HG02970 (cell line): ENCODE measurements around the gene ABCC12.

Experiments used
- ATAC-seq: cut with Tn5 transposase; IDR thresholded peaks from one replicate; pipeline ENCODE4 v1.9.1; 2021; ENCODE audit warnings: mild to moderate bottlenecking, moderate library complexity, moderate number of reproducible peaks; ENCODE audit not compliant: unreplicated experiment, low FRiP score

Gene ABCC12

DNA sequence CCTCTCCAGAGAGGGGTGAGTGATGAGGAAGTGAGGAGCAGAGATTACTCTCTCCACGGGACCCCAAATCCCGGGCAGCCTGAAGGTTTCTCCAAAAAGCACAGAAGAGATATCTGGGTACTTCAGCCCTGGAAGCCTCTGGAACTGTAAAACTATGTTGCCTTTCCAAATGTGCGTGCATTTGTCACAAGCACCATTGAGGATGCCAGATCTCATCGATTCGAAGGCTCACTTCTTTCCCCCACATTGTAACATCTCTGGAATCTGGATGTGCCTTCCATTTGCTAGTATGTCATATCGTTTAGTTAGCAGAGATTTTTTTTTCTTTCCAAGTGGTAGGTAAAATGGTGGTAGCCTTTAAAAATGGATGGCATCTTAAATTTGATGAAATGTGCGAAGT lies 45.8 kb downstream of the ABCC12 start:
- ATAC-seq = no peak

GRCh38 chr16:48109475-48109874 lies 46.3 kb downstream of the ABCC12 start:
- no peak for ATAC-seq

- ATAC-seq = no peak
Observed at GRCh38 chr16:48106446-48106845, 49.3 kb downstream of the ABCC12 start.
